ENCODE data around the gene LDB2.

GRCh38 chr4:16577177-16577576, 321.3 kb downstream of the LDB2 start:
- TF ChIP-seq CTCF (IDR thresholded peaks at IDR 0.05) (no peak), POLR2A (IDR thresholded peaks at IDR 0.05) (no peak)

All from heart left ventricle (tissue), 13 donors.